DND-41 (cell line): ENCODE measurements around the gene THPO.

Source experiments
- ATAC-seq: fragments of 200-7000 bp; cut with Tn5 transposase; 3 replicates; pipeline ENCODE4 v1.9.1; 2021; ENCODE audit warnings: low read depth; ENCODE audit not compliant: insufficient read depth
- DNase-seq: peaks from one replicate; pipeline ENCODE4 v3.0.0-alpha.2; 2020
- H2AFZ ChIP-seq: 2 replicates; pipeline ENCODE4 v1.6.0; 2012; ENCODE audit warnings: low read depth, low read length
- H3K27ac ChIP-seq: 2 replicates; pipeline ENCODE4 v1.5.1; 2012; ENCODE audit warnings: low read length, inconsistent platforms
- H3K27me3 ChIP-seq: fragments of 200-600 bp; sonication (generic); 2 replicates; pipeline ENCODE4 v1.6.0; 2012; ENCODE audit warnings: low read length, mild to moderate bottlenecking, inconsistent platforms; ENCODE audit not compliant: insufficient read depth, poor library complexity
- H3K36me3 ChIP-seq: 2 replicates; pipeline ENCODE4 v1.5.1; 2012; ENCODE audit warnings: low read length, inconsistent platforms; ENCODE audit not compliant: insufficient read depth
- H3K4me1 ChIP-seq: 2 replicates; pipeline ENCODE4 v1.5.1; 2012; ENCODE audit warnings: mild to moderate bottlenecking, low read length; ENCODE audit not compliant: insufficient read depth
- H3K4me2 ChIP-seq: 2 replicates; pipeline ENCODE4 v1.6.0; 2012; ENCODE audit warnings: mild to moderate bottlenecking, moderate library complexity, low read length, inconsistent platforms; ENCODE audit not compliant: insufficient read depth
- H3K4me3 ChIP-seq, 2 experiments: fragments of 200-600 bp in 1 of 2; shearing (Covaris generic) in 1 of 2; 2 replicates each; pipeline ENCODE4 v1.5.1; 2012 to 2016; ENCODE audit warnings: inconsistent platforms in 2 of 2, low read length in 2 of 2, mild to moderate bottlenecking in 2 of 2, low read depth in 1 of 2, moderate library complexity in 1 of 2
- H3K79me2 ChIP-seq: 2 replicates; pipeline ENCODE4 v1.6.0; 2012; ENCODE audit warnings: low read length, inconsistent platforms; ENCODE audit not compliant: insufficient read depth
- H3K9ac ChIP-seq: 2 replicates; pipeline ENCODE4 v1.6.0; 2012; ENCODE audit warnings: low read depth, mild to moderate bottlenecking, inconsistent platforms, low read length, moderate library complexity
- H3K9me3 ChIP-seq: 2 replicates; pipeline ENCODE4 v1.5.1; 2012; ENCODE audit warnings: low read length, moderate library complexity, mild to moderate bottlenecking, inconsistent platforms; ENCODE audit not compliant: insufficient read depth, severe bottlenecking
- H4K20me1 ChIP-seq: 2 replicates; pipeline ENCODE4 v1.6.0; 2012; ENCODE audit warnings: low read length; ENCODE audit not compliant: insufficient read depth
- EZH2 ChIP-seq: IDR thresholded peaks from 3 replicates; pipeline ENCODE4 v1.6.1; 2012; ENCODE audit warnings: borderline replicate concordance, low read depth, mild to moderate bottlenecking, moderate library complexity, low read length, inconsistent platforms; ENCODE audit not compliant: severe bottlenecking
- TF ChIP-seq, protein P1 (sequence below): IDR thresholded peaks from 2 replicates; pipeline ENCODE4 v1.5.1; 2012; ENCODE audit warnings: borderline replicate concordance, low read length, moderate library complexity, mild to moderate bottlenecking; ENCODE audit not compliant: poor library complexity, severe bottlenecking; ENCODE audit errors: extremely low read depth

The THPO gene

GRCh38 chr3:184371570-184372018, 6.4 kb downstream of the THPO start:
- no peak overlapping the region for H3K27ac ChIP-seq
- peaks cover 15% of the 10 kb centered on the region; the same call in 1 of the 2 replicates for H4K20me1 ChIP-seq
- no peaks in the 10 kb centered on the region for H3K79me2 ChIP-seq
- no peak overlapping the region for H3K9ac ChIP-seq
- H3K4me3 ChIP-seq = no peak overlapping the region
- peaks cover 26% of the 10 kb centered on the region for H3K36me3 ChIP-seq
- DNase-seq = peak; percentile 74
- TF ChIP-seq EZH2 = no peak
- TF ChIP-seq, protein P1, sequence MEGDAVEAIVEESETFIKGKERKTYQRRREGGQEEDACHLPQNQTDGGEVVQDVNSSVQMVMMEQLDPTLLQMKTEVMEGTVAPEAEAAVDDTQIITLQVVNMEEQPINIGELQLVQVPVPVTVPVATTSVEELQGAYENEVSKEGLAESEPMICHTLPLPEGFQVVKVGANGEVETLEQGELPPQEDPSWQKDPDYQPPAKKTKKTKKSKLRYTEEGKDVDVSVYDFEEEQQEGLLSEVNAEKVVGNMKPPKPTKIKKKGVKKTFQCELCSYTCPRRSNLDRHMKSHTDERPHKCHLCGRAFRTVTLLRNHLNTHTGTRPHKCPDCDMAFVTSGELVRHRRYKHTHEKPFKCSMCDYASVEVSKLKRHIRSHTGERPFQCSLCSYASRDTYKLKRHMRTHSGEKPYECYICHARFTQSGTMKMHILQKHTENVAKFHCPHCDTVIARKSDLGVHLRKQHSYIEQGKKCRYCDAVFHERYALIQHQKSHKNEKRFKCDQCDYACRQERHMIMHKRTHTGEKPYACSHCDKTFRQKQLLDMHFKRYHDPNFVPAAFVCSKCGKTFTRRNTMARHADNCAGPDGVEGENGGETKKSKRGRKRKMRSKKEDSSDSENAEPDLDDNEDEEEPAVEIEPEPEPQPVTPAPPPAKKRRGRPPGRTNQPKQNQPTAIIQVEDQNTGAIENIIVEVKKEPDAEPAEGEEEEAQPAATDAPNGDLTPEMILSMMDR = peak; percentile 97
- H3K27me3 ChIP-seq = peaks cover 3% of the 10 kb centered on the region
- H2AFZ ChIP-seq = no peak overlapping the region
- no peak overlapping the region for H3K4me2 ChIP-seq
- no peaks in the 10 kb centered on the region for H3K9me3 ChIP-seq
- ATAC-seq = peak; percentile 98
- H3K4me1 ChIP-seq = no peaks in the 10 kb centered on the region

DNA sequence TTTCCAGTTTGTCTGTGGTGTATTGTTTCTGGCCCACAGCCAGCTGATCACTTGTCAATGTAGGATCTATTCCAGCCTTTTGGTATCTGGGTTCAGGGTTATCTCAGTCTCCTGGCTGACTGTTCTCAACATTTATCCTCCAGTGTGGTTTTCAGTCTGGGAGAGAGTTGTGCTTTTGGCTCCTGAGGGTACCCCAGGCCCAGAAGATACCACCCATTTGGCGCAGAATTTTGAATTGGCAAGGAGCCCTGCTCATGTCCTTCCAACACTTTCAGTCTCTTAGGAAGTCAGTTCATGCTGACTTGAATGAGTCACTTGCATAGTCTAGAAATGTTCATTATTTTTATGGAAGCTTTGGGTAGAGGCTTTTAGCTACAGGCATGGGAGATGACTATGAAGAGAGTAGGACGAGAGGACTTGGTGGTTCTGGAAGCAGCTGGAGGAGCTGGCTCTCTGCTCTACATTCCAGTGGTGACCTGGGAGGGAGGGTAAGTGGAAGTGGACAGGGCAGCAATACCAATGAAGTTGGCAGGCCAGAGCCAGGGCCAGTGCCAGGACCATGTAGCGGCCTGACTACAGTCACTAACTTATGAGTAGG, 9.3 kb downstream of the THPO start:
- Histone ChIP-seq H3K9ac (no peak overlapping the region), H3K27ac (no peak overlapping the region), H3K36me3 (peaks cover 42% of the 10 kb centered on the region), H2AFZ (no peak overlapping the region), H3K9me3 (no peaks in the 10 kb centered on the region), H3K79me2 (peaks cover 17% of the 10 kb centered on the region), H3K4me2 (no peak overlapping the region), H3K27me3 (peaks cover 3% of the 10 kb centered on the region), H3K4me3 (no peak overlapping the region), H4K20me1 (peaks cover 21% of the 10 kb centered on the region; the same call in 1 of the 2 replicates), H3K4me1 (peaks cover 17% of the 10 kb centered on the region)
- DNase-seq = no peak
- ATAC-seq = no peak
- no peak for TF ChIP-seq EZH2
- TF ChIP-seq, protein P1 = no peak

DNA sequence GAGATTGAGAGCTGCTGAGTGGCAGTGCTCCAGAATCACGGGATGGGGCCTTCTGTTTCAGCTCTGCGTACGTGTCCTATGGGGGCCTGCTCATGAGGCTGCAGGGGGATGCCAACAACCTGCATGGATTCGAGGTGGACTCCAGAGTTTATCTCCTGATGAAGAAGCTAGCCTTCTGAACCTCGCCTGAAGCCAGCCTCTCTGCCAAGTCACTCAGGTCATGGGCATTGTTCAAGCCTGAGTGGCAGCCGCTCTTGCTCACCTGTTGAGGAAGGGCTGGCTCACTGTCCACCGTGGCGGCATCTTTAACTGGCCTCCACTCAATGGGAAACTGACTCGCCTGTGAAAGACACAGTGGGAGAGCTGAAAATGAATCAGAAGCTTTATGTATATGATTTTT, 9.9 kb downstream of the THPO start:
- Histone ChIP-seq H2AFZ (no peak overlapping the region), H3K79me2 (peaks cover 22% of the 10 kb centered on the region), H3K4me1 (peaks cover 19% of the 10 kb centered on the region), H3K9me3 (no peaks in the 10 kb centered on the region), H4K20me1 (peaks cover 21% of the 10 kb centered on the region; the same call in 1 of the 2 replicates), H3K9ac (no peak overlapping the region), H3K4me2 (no peak overlapping the region), H3K27me3 (no peaks in the 10 kb centered on the region), H3K27ac (no peak overlapping the region), H3K4me3 (no peak overlapping the region), H3K36me3 (peaks cover 42% of the 10 kb centered on the region)
- DNase-seq (no peak), ATAC-seq (no peak)
- TF ChIP-seq, protein P1 = no peak
- no peak for TF ChIP-seq EZH2
